Measurements from ENCODE around the gene REP15. TPM values are rescaled to one million over a fixed set of nuclear protein-coding genes. Genes with fewer than 3 reads are reported as not detected.

Gene REP15
- total RNA-seq, 1 donor from 2014 or later, result not detected

DNA sequence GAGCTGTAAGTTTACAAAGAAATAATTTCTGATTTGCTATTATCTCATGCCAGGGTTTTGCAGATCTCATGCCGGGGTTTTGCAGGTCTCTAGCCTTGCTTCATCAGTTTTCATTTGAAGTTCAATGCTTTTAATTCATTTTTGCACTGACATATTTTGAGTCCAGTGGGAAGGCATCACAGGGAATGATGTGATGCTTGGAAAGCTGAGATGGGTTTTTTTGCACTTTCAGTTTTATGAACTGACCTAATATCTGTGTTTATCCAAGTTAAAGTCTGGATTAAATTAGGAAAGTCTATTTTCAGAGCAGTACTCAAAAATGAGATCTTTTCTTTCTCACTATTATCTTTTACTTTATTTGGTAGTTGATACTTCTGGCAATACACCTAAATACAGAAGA lies 23.6 kb upstream of the REP15 start:
- Histone ChIP-seq H3K9me3 (no peaks in the 10 kb centered on the region), H3K36me3 (peaks cover 0 to 26% of the 10 kb centered on the region in 2 donors), H3K4me3 (no peak overlapping the region), H3K27ac (no peak overlapping the region), H3K4me1 (no peaks in the 10 kb centered on the region), H3K27me3 (no peaks in the 10 kb centered on the region)
- TF ChIP-seq CTCF (IDR thresholded peaks at IDR 0.05) (no peak), POLR2AphosphoS5 (IDR thresholded peaks at IDR 0.05; ENCODE audit: insufficient read depth in 1 of 2, low read depth in 1 of 2) (no peak), POLR2A (IDR thresholded peaks at IDR 0.05) (no peak)
- DNase-seq (ENCODE audit: extremely low spot score in 2 of 2), result no peak
- intact Hi-C loops (cut with DNase I), result no loop called here

DNA sequence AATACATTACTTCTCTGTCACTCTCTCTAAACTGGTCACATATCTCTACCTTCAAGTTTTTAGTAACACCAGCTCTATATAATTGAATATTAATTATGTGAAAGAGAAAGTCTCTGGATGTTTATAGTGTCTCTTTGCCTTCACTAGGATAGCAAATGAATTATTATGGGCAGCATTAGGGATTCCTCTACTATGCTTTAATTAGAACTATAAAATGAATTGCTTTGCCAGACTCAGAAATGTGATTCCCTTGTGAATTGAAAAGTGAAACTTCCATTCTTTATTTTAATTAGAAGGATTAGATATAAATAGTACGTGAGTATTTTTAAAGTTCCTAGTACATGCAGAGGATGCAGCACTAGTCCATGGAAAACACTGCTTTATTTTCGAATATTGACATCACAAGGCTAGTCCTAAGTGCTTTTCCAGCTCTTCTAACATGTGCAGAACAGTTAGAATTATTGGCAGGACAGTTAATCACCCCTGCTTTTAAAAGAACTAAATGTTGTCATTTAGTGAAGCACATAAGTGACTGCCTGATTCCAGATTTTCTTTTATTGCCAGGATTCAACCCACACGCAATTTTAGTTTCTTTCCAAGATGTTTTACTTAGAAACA lies 23.0 kb upstream of the REP15 start:
- no peak overlapping the region for H3K4me3 ChIP-seq

GRCh38 chr12:27674989-27675388 lies 21.3 kb upstream of the REP15 start:
- no peak for TF ChIP-seq POLR2AphosphoS5 (IDR thresholded peaks at IDR 0.05; ENCODE audit: insufficient read depth in 1 of 2, low read depth in 1 of 2)
- TF ChIP-seq POLR2A (IDR thresholded peaks at IDR 0.05), result no peak
- TF ChIP-seq CTCF (IDR thresholded peaks at IDR 0.05), result no peak
- peaks cover 0 to 29% of the 10 kb centered on the region in 2 donors for H3K36me3 ChIP-seq
- DNase-seq (ENCODE audit: extremely low spot score in 2 of 2), result no peak
- no peak overlapping the region for H3K27ac ChIP-seq
- no peaks in the 10 kb centered on the region for H3K4me1 ChIP-seq
- no peaks in the 10 kb centered on the region for H3K9me3 ChIP-seq
- H3K4me3 ChIP-seq, result no peak overlapping the region
- intact Hi-C loops (cut with DNase I), result no loop called here
- no peaks in the 10 kb centered on the region for H3K27me3 ChIP-seq

More for the DNA sequence above, 23.0 kb upstream of the REP15 start:
- DNase-seq (ENCODE audit: extremely low spot score in 2 of 2), result no peak
- intact Hi-C loops (cut with DNase I), result no loop called here
- Histone ChIP-seq H3K27me3 (no peaks in the 10 kb centered on the region), H3K36me3 (peaks cover 0 to 24% of the 10 kb centered on the region in 2 donors), H3K27ac (peak overlapping the region; percentile 22), H3K9me3 (no peaks in the 10 kb centered on the region), H3K4me1 (no peaks in the 10 kb centered on the region)
- TF ChIP-seq POLR2A (IDR thresholded peaks at IDR 0.05), result no peak
- TF ChIP-seq CTCF (IDR thresholded peaks at IDR 0.05), result no peak
- TF ChIP-seq POLR2AphosphoS5 (IDR thresholded peaks at IDR 0.05; ENCODE audit: insufficient read depth in 1 of 2, low read depth in 1 of 2), result no peak

- peaks cover 0 to 67% of the 10 kb centered on the region in 2 donors for H3K36me3 ChIP-seq
Observed at GRCh38 chr12:27680619-27681018, 15.6 kb upstream of the REP15 start.

More at GRCh38 chr12:27680619-27681018, 15.6 kb upstream of the REP15 start:
- intact Hi-C loops (cut with DNase I), result no loop called here
- Histone ChIP-seq H3K4me3 (no peak overlapping the region), H3K27me3 (no peaks in the 10 kb centered on the region), H3K27ac (no peak overlapping the region), H3K9me3 (no peaks in the 10 kb centered on the region), H3K4me1 (no peaks in the 10 kb centered on the region)
- DNase-seq (ENCODE audit: extremely low spot score in 2 of 2), result no peak
- TF ChIP-seq POLR2A (IDR thresholded peaks at IDR 0.05), result no peak
- no peak for TF ChIP-seq POLR2AphosphoS5 (IDR thresholded peaks at IDR 0.05; ENCODE audit: insufficient read depth in 1 of 2, low read depth in 1 of 2)
- TF ChIP-seq CTCF (IDR thresholded peaks at IDR 0.05), result no peak

All from vagina (tissue), 2 donors.